Measurements from ENCODE around the gene IGSF9. TPM values are rescaled to one million over a fixed set of nuclear protein-coding genes. Genes with fewer than 3 reads are reported as not detected.
A peak's percentile ranks its signal among the peaks of the same experiment; 100 is the strongest.

IGSF9 gene
- total RNA-seq, 4 donors from 2014 or later: 0.29 to 6.2 (median 1.2) TPM; not detected in 1

DNA sequence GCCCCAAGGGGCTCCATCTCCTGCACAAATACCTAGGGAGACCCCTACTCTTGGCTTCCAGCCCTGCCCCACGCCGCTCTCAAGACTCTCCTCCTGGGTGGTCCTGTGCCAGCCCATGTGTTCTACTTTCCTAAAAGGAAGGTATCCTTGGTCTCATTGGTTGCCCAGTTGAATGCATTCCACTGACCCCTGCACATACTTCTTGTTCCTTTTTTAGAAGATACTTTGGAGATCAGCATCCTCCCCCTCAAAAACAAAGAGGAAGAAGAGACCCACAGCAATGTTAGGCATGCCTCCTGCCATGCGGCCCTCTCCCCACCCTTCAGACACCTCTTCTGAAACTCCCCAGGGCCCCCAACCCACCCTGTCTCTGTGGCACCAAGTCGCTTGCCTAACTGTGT is 4.6 kb upstream of the IGSF9 start:
- intact Hi-C loops (cut with DNase I; ENCODE audit: low total_unique reads): no loop called here
- no peaks in the 10 kb centered on the region for H3K4me1 ChIP-seq
- H3K27ac ChIP-seq: no peak overlapping the region
- DNase-seq: no peak
- TF ChIP-seq CTCF (IDR thresholded peaks at IDR 0.05): no peak
- TF ChIP-seq POLR2A (IDR thresholded peaks at IDR 0.05): no peak
- H3K9me3 ChIP-seq: no peaks in the 10 kb centered on the region
- H3K27me3 ChIP-seq: no peaks in the 10 kb centered on the region
- H3K36me3 ChIP-seq: no peaks in the 10 kb centered on the region
- H3K4me3 ChIP-seq: no peak overlapping the region

GRCh38 chr1:159949123-159949522 is 3.7 kb upstream of the IGSF9 start:
- DNase-seq: no peak
- peaks cover 0 to 6% of the 10 kb centered on the region in 2 donors for H3K4me1 ChIP-seq
- no peaks in the 10 kb centered on the region for H3K27me3 ChIP-seq
- H3K36me3 ChIP-seq: no peaks in the 10 kb centered on the region
- intact Hi-C loops (cut with DNase I; ENCODE audit: low total_unique reads): no loop called here
- no peaks in the 10 kb centered on the region for H3K9me3 ChIP-seq
- H3K27ac ChIP-seq: no peak overlapping the region
- TF ChIP-seq POLR2A (IDR thresholded peaks at IDR 0.05): no peak
- no peak for TF ChIP-seq CTCF (IDR thresholded peaks at IDR 0.05)
- no peak overlapping the region for H3K4me3 ChIP-seq

DNA sequence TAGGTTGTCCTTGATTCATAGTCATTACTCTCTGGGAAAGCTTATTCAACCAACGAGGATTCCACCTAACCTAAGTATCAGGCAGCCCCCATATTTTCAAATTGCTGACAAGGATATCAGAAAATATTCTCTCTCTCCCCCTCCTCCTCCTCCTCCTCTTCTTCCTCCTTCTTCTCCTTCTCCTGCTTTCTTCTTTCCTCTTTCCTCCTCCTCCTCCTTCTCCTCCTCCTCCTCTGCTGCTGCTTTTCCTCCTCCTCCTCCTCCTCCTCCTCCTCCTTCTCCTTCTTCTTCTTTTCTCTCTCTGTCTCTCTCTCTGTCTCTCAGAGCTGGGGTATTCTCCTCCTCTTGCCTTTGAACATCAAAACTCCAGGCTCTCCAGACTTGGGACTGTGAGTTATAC is 2.5 kb upstream of the IGSF9 start:
- no peaks in the 10 kb centered on the region for H3K27me3 ChIP-seq
- H3K4me3 ChIP-seq: no peak overlapping the region
- H3K27ac ChIP-seq: no peak overlapping the region
- H3K4me1 ChIP-seq: peaks cover 0 to 7% of the 10 kb centered on the region in 2 donors
- no peak for DNase-seq
- H3K9me3 ChIP-seq: no peaks in the 10 kb centered on the region
- H3K36me3 ChIP-seq: no peaks in the 10 kb centered on the region
- TF ChIP-seq POLR2A (IDR thresholded peaks at IDR 0.05): no peak
- no peak for TF ChIP-seq CTCF (IDR thresholded peaks at IDR 0.05)
- intact Hi-C loops (cut with DNase I; ENCODE audit: low total_unique reads): no loop called here

DNA sequence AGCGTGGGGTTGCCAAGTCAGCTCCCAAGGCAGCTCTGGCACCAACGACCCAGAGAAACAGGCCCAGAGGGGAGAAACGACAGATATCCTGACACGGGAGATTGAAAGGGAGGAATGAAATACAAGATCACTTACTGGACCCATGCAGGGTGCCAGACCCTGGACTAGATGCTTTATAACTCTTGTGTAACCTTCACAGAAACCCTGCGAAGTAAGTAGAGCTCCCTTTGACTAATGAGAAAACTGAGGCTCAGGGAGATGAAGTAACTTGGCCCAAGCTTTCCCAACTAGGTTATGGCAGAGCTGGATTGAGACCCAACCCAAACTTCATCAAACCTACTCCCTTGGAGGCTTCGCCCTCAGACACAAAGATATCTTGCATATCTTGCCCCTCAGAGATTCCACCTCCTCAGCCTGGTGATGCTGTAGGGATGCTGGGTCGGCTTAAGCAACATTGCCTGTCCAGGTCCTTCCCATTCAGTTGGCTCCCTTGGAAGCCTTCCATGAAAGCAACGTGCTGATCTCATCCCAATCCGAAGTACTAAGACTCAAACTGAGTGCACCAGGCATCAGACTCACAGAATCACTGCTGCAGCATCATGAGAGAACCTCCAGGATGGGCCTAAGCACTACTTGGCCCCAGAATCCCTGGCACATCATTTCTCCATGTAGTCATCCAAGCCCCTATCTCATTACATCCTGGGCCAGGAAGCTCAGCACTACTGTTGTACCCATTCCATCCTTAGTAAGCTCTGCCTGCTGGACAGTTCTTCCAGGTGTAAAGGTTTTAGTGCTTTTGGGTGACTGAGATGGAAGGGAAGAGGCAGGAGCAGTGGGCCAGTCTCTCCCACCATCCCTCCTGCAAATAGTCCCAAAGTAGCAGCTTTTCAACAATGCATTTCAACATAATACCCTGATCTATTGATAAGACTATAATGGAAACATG is 1.1 kb upstream of the IGSF9 start:
- Histone ChIP-seq H3K9me3 (no peaks in the 10 kb centered on the region), H3K36me3 (no peaks in the 10 kb centered on the region), H3K4me1 (peaks cover 0 to 7% of the 10 kb centered on the region in 2 donors), H3K27ac (peak overlapping the region in 1 of 2 donors; percentile 8), H3K27me3 (no peaks in the 10 kb centered on the region), H3K4me3 (peak overlapping the region in 1 of 2 donors; percentile 23)
- DNase-seq: no peak
- intact Hi-C loops (cut with DNase I; ENCODE audit: low total_unique reads): no loop called here
- no peak for TF ChIP-seq CTCF (IDR thresholded peaks at IDR 0.05)
- TF ChIP-seq POLR2A (IDR thresholded peaks at IDR 0.05): no peak

Measured in uterus (tissue), 4 donors.